Cardiac muscle cell (in vitro differentiated cells and primary cell): ENCODE data around the gene VIT. TPM values are rescaled to one million over a fixed set of nuclear protein-coding genes. Genes with fewer than 3 reads are reported as not detected.

Experiments used
- DNase-seq, 2 donors: peaks; one replicate each; pipeline versions ENCODE4 v3.0.0 to v3.0.0-alpha.2; 2010 to 2017; ENCODE audit warnings: low read depth in 1 of 2, low spot score in 1 of 2
- H3K27ac ChIP-seq: fragments of 200-600 bp; sonication (generic); 2 replicates; pipeline ENCODE4 v1.5.1; 2016
- H3K27me3 ChIP-seq: fragments of 200-600 bp; sonication (generic); 2 replicates; pipeline ENCODE4 v1.6.0; 2016; ENCODE audit warnings: control low read depth
- H3K36me3 ChIP-seq: fragments of 200-600 bp; sonication (generic); 2 replicates; pipeline ENCODE4 v1.5.1; 2016; ENCODE audit warnings: control low read depth
- H3K4me1 ChIP-seq: fragments of 200-600 bp; sonication (generic); 2 replicates; pipeline ENCODE4 v1.8.1; 2017; ENCODE audit warnings: low read depth, mild to moderate bottlenecking, mixed run types
- H3K4me3 ChIP-seq: fragments of 200-600 bp; sonication (generic); 2 replicates; pipeline ENCODE4 v1.5.1; 2016; ENCODE audit warnings: mild to moderate bottlenecking
- H3K9me3 ChIP-seq: fragments of 200-600 bp; sonication (generic); 2 replicates; pipeline ENCODE4 v1.5.1; 2017; ENCODE audit warnings: low read depth, mild to moderate bottlenecking, control low read depth
- CTCF ChIP-seq: IDR thresholded peaks from 2 replicates; pipeline ENCODE4 v1.5.1; 2012; ENCODE audit warnings: low read depth, mild to moderate bottlenecking, low read length
- polyA plus RNA-seq: library from polyadenylated mRNA; unstranded; fragments of >200 nt; fragmentation: Nextera tagmentation; extraction: Ambion mirVana; gene quantifications from 2 replicates; pipeline ENCODE4 v1.2.1, GENCODE V29; 2016
- total RNA-seq: library from RNA; depleted of rRNA; stranded (reverse); fragments of >200 nt; gene quantifications from 2 replicates; pipeline ENCODE4 v1.2.3, GENCODE V29; 2016

The VIT gene
- total and polyA plus RNA-seq, 2 experiments from 2014 or later, result not detected

- no peaks in the 10 kb centered on the region for H3K36me3 ChIP-seq
- no peaks in the 10 kb centered on the region for H3K4me1 ChIP-seq
- no peak overlapping the region for H3K27ac ChIP-seq
- no peaks in the 10 kb centered on the region for H3K9me3 ChIP-seq
- TF ChIP-seq CTCF, result no peak
- no peak for DNase-seq
- no peak overlapping the region for H3K4me3 ChIP-seq
- no peaks in the 10 kb centered on the region for H3K27me3 ChIP-seq
Observed at GRCh38 chr2:36740061-36740460, 43.6 kb downstream of the VIT start.

- no peak overlapping the region for H3K4me3 ChIP-seq
- no peaks in the 10 kb centered on the region for H3K9me3 ChIP-seq
- no peak for DNase-seq
- no peaks in the 10 kb centered on the region for H3K4me1 ChIP-seq
- H3K27ac ChIP-seq, result no peak overlapping the region
- TF ChIP-seq CTCF, result no peak
- H3K27me3 ChIP-seq, result no peaks in the 10 kb centered on the region
- no peaks in the 10 kb centered on the region for H3K36me3 ChIP-seq
Observed at GRCh38 chr2:36741188-36741837, 44.8 kb downstream of the VIT start.

- H3K36me3 ChIP-seq, result no peaks in the 10 kb centered on the region
- H3K9me3 ChIP-seq, result no peaks in the 10 kb centered on the region
- no peaks in the 10 kb centered on the region for H3K4me1 ChIP-seq
- no peaks in the 10 kb centered on the region for H3K27me3 ChIP-seq
- no peak for DNase-seq
- no peak overlapping the region for H3K27ac ChIP-seq
- H3K4me3 ChIP-seq, result no peak overlapping the region
- no peak for TF ChIP-seq CTCF
Observed at GRCh38 chr2:36743954-36744353, 47.4 kb downstream of the VIT start.

- Histone ChIP-seq H3K4me1 (no peaks in the 10 kb centered on the region), H3K27ac (no peak overlapping the region), H3K9me3 (no peaks in the 10 kb centered on the region), H3K4me3 (no peak overlapping the region), H3K36me3 (no peaks in the 10 kb centered on the region), H3K27me3 (no peaks in the 10 kb centered on the region)
- no peak for TF ChIP-seq CTCF
- no peak for DNase-seq
Observed at GRCh38 chr2:36748166-36748565, 51.7 kb downstream of the VIT start.

GRCh38 chr2:36750101-36750500 is 53.6 kb downstream of the VIT start:
- no peaks in the 10 kb centered on the region for H3K9me3 ChIP-seq
- no peak overlapping the region for H3K27ac ChIP-seq
- no peaks in the 10 kb centered on the region for H3K4me1 ChIP-seq
- no peaks in the 10 kb centered on the region for H3K36me3 ChIP-seq
- H3K4me3 ChIP-seq, result no peak overlapping the region
- DNase-seq, result no peak
- no peak for TF ChIP-seq CTCF
- H3K27me3 ChIP-seq, result no peaks in the 10 kb centered on the region
